ENCODE results near the gene HNF1A. TPM values are rescaled to one million over a fixed set of nuclear protein-coding genes. Genes with fewer than 3 reads are reported as not detected.

Gene HNF1A
- total RNA-seq, 1 experiment from 2014 or later: not detected

DNA sequence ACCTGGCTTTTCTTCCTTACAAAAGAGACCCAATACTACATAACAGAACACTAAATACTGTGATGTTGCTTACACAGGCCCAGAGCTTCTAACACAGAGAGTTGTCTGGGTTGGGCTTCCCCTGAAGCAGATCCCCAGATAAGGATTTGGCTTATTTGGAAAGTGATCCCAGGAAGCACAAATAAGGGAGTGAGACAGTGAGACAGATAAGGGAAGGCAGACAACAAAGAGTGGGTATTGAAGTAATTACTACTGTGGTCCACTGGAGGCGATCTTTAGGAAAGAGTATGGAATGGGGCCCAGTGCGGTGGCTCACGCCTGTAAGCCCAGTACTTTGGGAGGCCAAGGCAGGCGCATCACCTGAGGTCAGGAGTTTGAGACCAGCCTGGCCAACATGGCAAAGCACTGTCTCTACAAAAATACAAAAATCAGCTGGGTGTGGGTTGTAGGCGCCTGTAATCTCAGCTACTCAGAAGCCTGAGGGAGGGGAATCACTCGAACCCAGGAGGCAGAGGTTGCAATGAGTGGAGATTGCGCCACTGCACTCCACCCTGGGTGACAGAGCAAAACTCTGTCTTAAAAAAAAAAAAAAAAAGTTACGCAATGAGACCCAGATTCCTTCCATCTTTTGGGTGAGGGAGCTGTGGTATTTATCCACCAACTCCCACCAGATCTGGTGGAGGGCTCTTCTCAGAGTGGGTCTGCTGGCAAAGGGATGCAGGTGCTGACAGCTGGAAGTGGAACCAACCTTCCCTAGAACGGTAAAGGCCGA, 48.1 kb downstream of the HNF1A start:
- no peaks in the 10 kb centered on the region for H3K36me3 ChIP-seq (ENCODE audit: insufficient read depth, low read length)
- no peaks in the 10 kb centered on the region for H4K20me1 ChIP-seq (ENCODE audit: insufficient read depth, low read depth, low read length)
- H3K4me3 ChIP-seq (ENCODE audit: low read length): no peak overlapping the region
- H3K4me2 ChIP-seq (ENCODE audit: low read depth, low read length, poor library complexity, severe bottlenecking): no peak overlapping the region
- no peak overlapping the region for H3K9ac ChIP-seq (ENCODE audit: low read length)
- no peaks in the 10 kb centered on the region for H3K9me3 ChIP-seq (ENCODE audit: low read length)
- H3K79me2 ChIP-seq (ENCODE audit: low read length): no peaks in the 10 kb centered on the region
- DNase-seq: no peak
- H2AFZ ChIP-seq (ENCODE audit: low read length): no peak overlapping the region
- no peaks in the 10 kb centered on the region for H3K4me1 ChIP-seq (ENCODE audit: low read length)
- no peaks in the 10 kb centered on the region for H3K27me3 ChIP-seq (ENCODE audit: low read length)
- H3K9me2 ChIP-seq (replicated peaks; ENCODE audit: insufficient read depth, low read length): no peaks in the 10 kb centered on the region
- H3K27ac ChIP-seq (ENCODE audit: low read length): no peak overlapping the region

- Histone ChIP-seq H3K9me3 (ENCODE audit: low read length) (no peaks in the 10 kb centered on the region), H3K27me3 (ENCODE audit: low read length) (no peaks in the 10 kb centered on the region), H3K27ac (ENCODE audit: low read length) (no peak overlapping the region), H3K9ac (ENCODE audit: low read length) (no peak overlapping the region), H3K4me2 (ENCODE audit: low read depth, low read length, poor library complexity, severe bottlenecking) (no peak overlapping the region), H3K4me3 (ENCODE audit: low read length) (no peak overlapping the region), H4K20me1 (ENCODE audit: insufficient read depth, low read depth, low read length) (no peaks in the 10 kb centered on the region), H3K9me2 (replicated peaks; ENCODE audit: insufficient read depth, low read length) (no peaks in the 10 kb centered on the region), H3K36me3 (ENCODE audit: insufficient read depth, low read length) (no peaks in the 10 kb centered on the region), H3K79me2 (ENCODE audit: low read length) (no peaks in the 10 kb centered on the region), H2AFZ (ENCODE audit: low read length) (no peak overlapping the region), H3K4me1 (ENCODE audit: low read length) (no peaks in the 10 kb centered on the region)
- DNase-seq: no peak
These were observed 52.4 kb downstream of the HNF1A start for GRCh38 chr12:121030576-121031212.

- Histone ChIP-seq H3K9me3 (ENCODE audit: low read length) (no peaks in the 10 kb centered on the region), H3K79me2 (ENCODE audit: low read length) (no peaks in the 10 kb centered on the region), H3K27ac (ENCODE audit: low read length) (no peak overlapping the region), H3K4me1 (ENCODE audit: low read length) (peaks cover 7% of the 10 kb centered on the region), H3K36me3 (ENCODE audit: insufficient read depth, low read length) (no peaks in the 10 kb centered on the region), H3K27me3 (ENCODE audit: low read length) (no peaks in the 10 kb centered on the region), H3K4me3 (ENCODE audit: low read length) (no peak overlapping the region), H4K20me1 (ENCODE audit: insufficient read depth, low read depth, low read length) (no peaks in the 10 kb centered on the region), H3K9ac (ENCODE audit: low read length) (no peak overlapping the region), H3K9me2 (replicated peaks; ENCODE audit: insufficient read depth, low read length) (no peaks in the 10 kb centered on the region), H2AFZ (ENCODE audit: low read length) (no peak overlapping the region), H3K4me2 (ENCODE audit: low read depth, low read length, poor library complexity, severe bottlenecking) (no peak overlapping the region)
- no peak for DNase-seq
These were observed 55.4 kb downstream of the HNF1A start for GRCh38 chr12:121033625-121034349.

DNA sequence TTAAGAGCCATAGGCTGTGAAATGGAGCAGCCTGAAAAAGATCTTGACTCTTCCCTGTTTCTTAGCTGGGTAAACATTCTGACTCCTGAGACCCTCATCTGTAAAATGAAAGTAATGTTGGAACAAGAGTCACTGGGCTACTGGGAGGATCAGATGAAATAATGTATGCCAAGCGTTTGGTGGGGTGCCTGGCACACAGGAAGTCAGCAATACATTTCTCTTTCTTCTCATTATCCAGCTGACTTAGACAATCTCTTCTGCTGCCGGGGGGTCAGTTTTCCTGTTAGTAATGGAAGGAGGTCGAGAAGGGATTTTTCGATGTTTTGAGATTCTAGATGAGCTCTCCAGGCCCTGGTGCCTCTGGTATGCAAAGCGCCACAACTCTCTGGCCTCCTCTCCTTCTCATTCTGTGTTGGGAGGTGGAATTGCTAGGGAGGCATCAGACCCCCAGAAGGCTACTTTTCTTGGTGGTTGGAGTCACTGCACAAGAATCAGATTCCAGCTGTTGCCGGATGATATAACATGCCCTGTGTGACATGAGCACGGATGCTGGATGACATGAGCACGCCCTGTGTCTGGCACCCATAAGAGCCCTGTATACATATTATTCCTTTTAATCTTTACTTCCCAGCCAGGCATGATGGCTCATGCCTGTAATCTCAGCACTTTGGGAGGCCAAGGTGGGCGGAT, 56.4 kb downstream of the HNF1A start:
- no peak overlapping the region for H3K4me2 ChIP-seq (ENCODE audit: low read depth, low read length, poor library complexity, severe bottlenecking)
- H3K9ac ChIP-seq (ENCODE audit: low read length): no peak overlapping the region
- peaks cover 13% of the 10 kb centered on the region for H3K4me1 ChIP-seq (ENCODE audit: low read length)

GRCh38 chr12:121036810-121037326, 58.5 kb downstream of the HNF1A start:
- Histone ChIP-seq H2AFZ (ENCODE audit: low read length) (no peak overlapping the region), H3K4me3 (ENCODE audit: low read length) (no peak overlapping the region), H3K27me3 (ENCODE audit: low read length) (no peaks in the 10 kb centered on the region), H3K79me2 (ENCODE audit: low read length) (no peaks in the 10 kb centered on the region), H3K27ac (ENCODE audit: low read length) (no peak overlapping the region), H3K9me2 (replicated peaks; ENCODE audit: insufficient read depth, low read length) (no peaks in the 10 kb centered on the region), H3K9ac (ENCODE audit: low read length) (no peak overlapping the region), H3K36me3 (ENCODE audit: insufficient read depth, low read length) (no peaks in the 10 kb centered on the region), H3K4me2 (ENCODE audit: low read depth, low read length, poor library complexity, severe bottlenecking) (no peak overlapping the region), H4K20me1 (ENCODE audit: insufficient read depth, low read depth, low read length) (no peaks in the 10 kb centered on the region), H3K4me1 (ENCODE audit: low read length) (peaks cover 13% of the 10 kb centered on the region), H3K9me3 (ENCODE audit: low read length) (no peaks in the 10 kb centered on the region)
- no peak for DNase-seq

More for the DNA sequence above, 56.4 kb downstream of the HNF1A start:
- Histone ChIP-seq H3K27ac (ENCODE audit: low read length) (no peak overlapping the region), H3K27me3 (ENCODE audit: low read length) (no peaks in the 10 kb centered on the region), H3K9me3 (ENCODE audit: low read length) (no peaks in the 10 kb centered on the region), H2AFZ (ENCODE audit: low read length) (no peak overlapping the region), H3K79me2 (ENCODE audit: low read length) (no peaks in the 10 kb centered on the region), H3K4me3 (ENCODE audit: low read length) (no peak overlapping the region), H4K20me1 (ENCODE audit: insufficient read depth, low read depth, low read length) (no peaks in the 10 kb centered on the region), H3K9me2 (replicated peaks; ENCODE audit: insufficient read depth, low read length) (no peaks in the 10 kb centered on the region), H3K36me3 (ENCODE audit: insufficient read depth, low read length) (no peaks in the 10 kb centered on the region)
- no peak for DNase-seq

GRCh38 chr12:121038861-121039668, 60.7 kb downstream of the HNF1A start, which contains the start of gene OASL:
TSS of gene OASL (minus strand) at chr12:121039246. CDS start at chr12:121038971, 275 bp downstream.
- Histone ChIP-seq H3K4me3 (ENCODE audit: low read length) (peak within 1 kb of the TSS; percentile 69), H3K27ac (ENCODE audit: low read length) (no peak within 1 kb of the TSS), H4K20me1 (ENCODE audit: insufficient read depth, low read depth, low read length) (no peaks in the 10 kb centered on the region), H3K36me3 (ENCODE audit: insufficient read depth, low read length) (no peaks in the 10 kb centered on the region), H3K4me1 (ENCODE audit: low read length) (peaks cover 13% of the 10 kb centered on the region), H3K27me3 (ENCODE audit: low read length) (no peaks in the 10 kb centered on the region), H3K9me2 (replicated peaks; ENCODE audit: insufficient read depth, low read length) (no peaks in the 10 kb centered on the region), H3K79me2 (ENCODE audit: low read length) (no peaks in the 10 kb centered on the region), H3K9ac (ENCODE audit: low read length) (peak within 1 kb of the TSS; percentile 60), H3K9me3 (ENCODE audit: low read length) (no peaks in the 10 kb centered on the region), H2AFZ (ENCODE audit: low read length) (peak within 1 kb of the TSS; percentile 88), H3K4me2 (ENCODE audit: low read depth, low read length, poor library complexity, severe bottlenecking) (peak within 1 kb of the TSS; percentile 61)
- peak; percentile 69 for DNase-seq

DNA sequence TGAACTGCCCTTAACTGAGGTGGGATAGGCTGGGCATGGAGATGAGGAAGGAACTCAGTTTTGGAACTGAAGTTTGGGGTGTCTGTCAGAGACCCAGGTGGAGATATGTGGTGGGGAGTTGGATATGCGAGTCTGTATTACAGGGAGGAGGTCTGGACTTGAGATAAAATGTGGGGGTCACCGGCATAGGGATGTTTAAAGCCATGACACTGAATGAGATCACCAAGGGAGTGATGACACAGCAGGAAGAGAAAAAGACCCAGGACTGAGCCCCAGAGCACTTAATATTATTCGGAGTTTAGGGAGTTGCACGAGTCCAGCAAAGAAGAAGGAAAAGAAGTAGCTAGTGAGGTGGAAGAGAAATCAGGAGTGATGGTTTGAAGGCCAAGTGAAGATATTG, 64.7 kb downstream of the HNF1A start:
- no peak for DNase-seq
- no peak overlapping the region for H3K4me2 ChIP-seq (ENCODE audit: low read depth, low read length, poor library complexity, severe bottlenecking)
- H3K36me3 ChIP-seq (ENCODE audit: insufficient read depth, low read length): no peaks in the 10 kb centered on the region
- H2AFZ ChIP-seq (ENCODE audit: low read length): no peak overlapping the region
- no peaks in the 10 kb centered on the region for H3K27me3 ChIP-seq (ENCODE audit: low read length)
- no peaks in the 10 kb centered on the region for H3K79me2 ChIP-seq (ENCODE audit: low read length)
- peaks cover 13% of the 10 kb centered on the region for H3K4me1 ChIP-seq (ENCODE audit: low read length)
- H3K9me3 ChIP-seq (ENCODE audit: low read length): no peaks in the 10 kb centered on the region
- no peaks in the 10 kb centered on the region for H3K9me2 ChIP-seq (replicated peaks; ENCODE audit: insufficient read depth, low read length)
- H3K27ac ChIP-seq (ENCODE audit: low read length): no peak overlapping the region
- H4K20me1 ChIP-seq (ENCODE audit: insufficient read depth, low read depth, low read length): no peaks in the 10 kb centered on the region
- H3K9ac ChIP-seq (ENCODE audit: low read length): no peak overlapping the region
- H3K4me3 ChIP-seq (ENCODE audit: low read length): no peak overlapping the region

Measured in Karpas-422 (cell line).